Myocyte (in vitro differentiated cells): Measurements from ENCODE around the gene ELP5. TPM values are rescaled to one million over a fixed set of nuclear protein-coding genes. Genes with fewer than 3 reads are reported as not detected.
A peak's percentile ranks its signal among the peaks of the same experiment; 100 is the strongest.

Experiments used
- DNase-seq: peaks from one replicate; pipeline ENCODE4 v3.0.0-alpha.2; 2012; ENCODE audit warnings: low read depth
- microRNA counts: library from miRNA; unstranded; fragments of <30 nt; microRNA quantifications from one replicate; lab custom pipeline; 2016
- microRNA-seq: library from miRNA; unstranded; fragments of <30 nt; microRNA quantifications from one replicate; pipeline ENCODE4, GENCODE V29; 2016
- total RNA-seq: library from RNA; depleted of rRNA; stranded (reverse); fragments of >200 nt; gene quantifications from 2 replicates; pipeline ENCODE4 v1.2.3, GENCODE V29; 2014

ELP5 gene
- total RNA-seq, 1 donor from 2014 or later = 75.1 TPM

GRCh38 chr17:7308625-7309433 lies 56.8 kb downstream of the ELP5 start:
- DNase-seq = peak; percentile 88

MicroRNAs encoded within 50 kb of the gene (microRNA counts, 767-probe panel; counts per million panel counts)
- microRNA hsa-miR-324-3p (lab: Ali Mortazavi, UCI) (not detected), microRNA hsa-miR-324-5p (lab: Ali Mortazavi, UCI) (10,491 counts per million, percentile 44 among the panel's probes with 10 or more counts)

Small RNA genes within 50 kb of the gene (microRNA-seq; reads per million reads assigned to microRNA genes)
- gene MIR324 = 5,487 reads per million, percentile 93 among the genes with 10 or more reads in this experiment

Other genes with a start within 250 kb of the ELP5 start
- gene RNASEK, start 239.6 kb upstream of the ELP5 start, total RNA-seq = 205 and 259 TPM in 2 replicates
- gene BCL6B, start 229.2 kb upstream of the ELP5 start, total RNA-seq = not detected in 2 replicates
- 0.10 and 0.75 TPM in 2 replicates for gene SLC16A13, start 216.2 kb upstream of the ELP5 start, total RNA-seq
- gene SLC16A11, start 208.1 kb upstream of the ELP5 start, total RNA-seq = 0.78 TPM in 1 of 2 replicates, not detected in the other
- not detected in 2 replicates for gene CLEC10A, start 172.0 kb upstream of the ELP5 start, total RNA-seq
- not detected in 2 replicates for gene ASGR2, start 137.4 kb upstream of the ELP5 start, total RNA-seq
- gene ASGR1, start 72.8 kb upstream of the ELP5 start, total RNA-seq = 0.13 TPM in 1 of 2 replicates, not detected in the other
- gene DLG4, start 32.4 kb upstream of the ELP5 start, total RNA-seq = 11.8 and 18.7 TPM in 2 replicates
- 659 and 702 TPM in 2 replicates for gene ACADVL, start 32.3 kb upstream of the ELP5 start, total RNA-seq
- gene DVL2, start 17.7 kb upstream of the ELP5 start, total RNA-seq = 71.0 and 80.5 TPM in 2 replicates
- gene PHF23, start 12.8 kb upstream of the ELP5 start, total RNA-seq = 52.3 and 54.7 TPM in 2 replicates
- gene GABARAP, start 9.8 kb upstream of the ELP5 start, total RNA-seq = 239 and 315 TPM in 2 replicates
- gene CTDNEP1, start 481 bp upstream of the ELP5 start, total RNA-seq = 69.1 and 88.9 TPM in 2 replicates
- not detected in 2 replicates for gene CLDN7, start 10.3 kb downstream of the ELP5 start, total RNA-seq
- gene SLC2A4, start 29.5 kb downstream of the ELP5 start, total RNA-seq = 20.0 and 28.3 TPM in 2 replicates
- 4.1 and 9.6 TPM in 2 replicates for gene YBX2, start 42.4 kb downstream of the ELP5 start, total RNA-seq
- 510 and 518 TPM in 2 replicates for gene EIF5A, start 55.4 kb downstream of the ELP5 start, total RNA-seq
- 92.2 and 95.8 TPM in 2 replicates for gene GPS2, start 63.1 kb downstream of the ELP5 start, total RNA-seq
- gene NEURL4, start 77.1 kb downstream of the ELP5 start, total RNA-seq = 19.5 and 22.3 TPM in 2 replicates
- not detected in 2 replicates for gene ACAP1, start 84.3 kb downstream of the ELP5 start, total RNA-seq
- gene KCTD11, start 99.9 kb downstream of the ELP5 start, total RNA-seq = 10.0 and 10.1 TPM in 2 replicates
- gene TMEM95, start 102.9 kb downstream of the ELP5 start, total RNA-seq = not detected in 2 replicates
- gene TNK1, start 128.9 kb downstream of the ELP5 start, total RNA-seq = not detected in 2 replicates
- gene PLSCR3, start 142.3 kb downstream of the ELP5 start, total RNA-seq = 15.1 and 22.3 TPM in 2 replicates
- gene TMEM256, start 151.9 kb downstream of the ELP5 start, total RNA-seq = 69.6 and 76.5 TPM in 2 replicates
- gene NLGN2, start 155.6 kb downstream of the ELP5 start, total RNA-seq = 5.7 and 7.2 TPM in 2 replicates
- not detected in 2 replicates for gene SPEM1, start 168.1 kb downstream of the ELP5 start, total RNA-seq
- not detected in 2 replicates for gene SPEM2, start 173.4 kb downstream of the ELP5 start, total RNA-seq
- not detected in 2 replicates for gene SPEM3, start 176.6 kb downstream of the ELP5 start, total RNA-seq
- gene TMEM102, start 183.2 kb downstream of the ELP5 start, total RNA-seq = 0.13 and 0.21 TPM in 2 replicates
- 41.7 and 89.9 TPM in 2 replicates for gene FGF11, start 187.3 kb downstream of the ELP5 start, total RNA-seq
- gene CHRNB1, start 192.8 kb downstream of the ELP5 start, total RNA-seq = 213 and 222 TPM in 2 replicates
- gene ZBTB4, start 227.4 kb downstream of the ELP5 start, total RNA-seq = 32.8 and 38.0 TPM in 2 replicates
- not detected in 2 replicates for gene SLC35G6, start 229.2 kb downstream of the ELP5 start, total RNA-seq
- gene POLR2A, start 232.2 kb downstream of the ELP5 start, total RNA-seq = 41.2 and 47.1 TPM in 2 replicates